ENCODE measurements around the gene SFTPA2.

The SFTPA2 gene

GRCh38 chr10:79560160-79560709, at the start of gene SFTPA2:
Gene SFTPA2 (minus strand): TSS chr10:79560407. CDS start chr10:79559483, 924 bp downstream.
- Histone ChIP-seq H3K36me3 (ENCODE audit: control insufficient read depth in 2 of 2, insufficient read depth in 1 of 2, low read length in 2 of 2) (no peaks in the 10 kb centered on the region), H3K4me1 (ENCODE audit: control insufficient read depth, insufficient read depth, low read length) (no peaks in the 10 kb centered on the region), H3K4me3 (ENCODE audit: low read depth, low read length) (no peak within 1 kb of the TSS), H3K27ac (ENCODE audit: extremely low read depth, low read depth, low read length) (no peak within 1 kb of the TSS), H3K9me3 (ENCODE audit: control insufficient read depth, insufficient read depth, low read depth, low read length) (no peaks in the 10 kb centered on the region)
- TF ChIP-seq ZNF660 (tag by site-specific recombination; IDR thresholded peaks at IDR 0.05), result no peak
- TF ChIP-seq ZNF292 (tag by site-specific recombination; IDR thresholded peaks at IDR 0.05; ENCODE audit: borderline replicate concordance, low read depth), result no peak
- TF ChIP-seq ZNF16 (tag by site-specific recombination; IDR thresholded peaks at IDR 0.05; ENCODE audit: low read depth), result no peak
- TF ChIP-seq, protein P1, sequence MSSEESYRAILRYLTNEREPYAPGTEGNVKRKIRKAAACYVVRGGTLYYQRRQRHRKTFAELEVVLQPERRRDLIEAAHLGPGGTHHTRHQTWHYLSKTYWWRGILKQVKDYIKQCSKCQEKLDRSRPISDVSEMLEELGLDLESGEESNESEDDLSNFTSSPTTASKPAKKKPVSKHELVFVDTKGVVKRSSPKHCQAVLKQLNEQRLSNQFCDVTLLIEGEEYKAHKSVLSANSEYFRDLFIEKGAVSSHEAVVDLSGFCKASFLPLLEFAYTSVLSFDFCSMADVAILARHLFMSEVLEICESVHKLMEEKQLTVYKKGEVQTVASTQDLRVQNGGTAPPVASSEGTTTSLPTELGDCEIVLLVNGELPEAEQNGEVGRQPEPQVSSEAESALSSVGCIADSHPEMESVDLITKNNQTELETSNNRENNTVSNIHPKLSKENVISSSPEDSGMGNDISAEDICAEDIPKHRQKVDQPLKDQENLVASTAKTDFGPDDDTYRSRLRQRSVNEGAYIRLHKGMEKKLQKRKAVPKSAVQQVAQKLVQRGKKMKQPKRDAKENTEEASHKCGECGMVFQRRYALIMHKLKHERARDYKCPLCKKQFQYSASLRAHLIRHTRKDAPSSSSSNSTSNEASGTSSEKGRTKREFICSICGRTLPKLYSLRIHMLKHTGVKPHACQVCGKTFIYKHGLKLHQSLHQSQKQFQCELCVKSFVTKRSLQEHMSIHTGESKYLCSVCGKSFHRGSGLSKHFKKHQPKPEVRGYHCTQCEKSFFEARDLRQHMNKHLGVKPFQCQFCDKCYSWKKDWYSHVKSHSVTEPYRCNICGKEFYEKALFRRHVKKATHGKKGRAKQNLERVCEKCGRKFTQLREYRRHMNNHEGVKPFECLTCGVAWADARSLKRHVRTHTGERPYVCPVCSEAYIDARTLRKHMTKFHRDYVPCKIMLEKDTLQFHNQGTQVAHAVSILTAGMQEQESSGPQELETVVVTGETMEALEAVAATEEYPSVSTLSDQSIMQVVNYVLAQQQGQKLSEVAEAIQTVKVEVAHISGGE (tag by site-specific recombination; conservative IDR thresholded peaks at IDR 0.05; ENCODE audit: low read depth), result no peak
- TF ChIP-seq HOXC10 (CRISPR knock-in tag; IDR thresholded peaks at IDR 0.05), result no peak
- TF ChIP-seq, protein P2, sequence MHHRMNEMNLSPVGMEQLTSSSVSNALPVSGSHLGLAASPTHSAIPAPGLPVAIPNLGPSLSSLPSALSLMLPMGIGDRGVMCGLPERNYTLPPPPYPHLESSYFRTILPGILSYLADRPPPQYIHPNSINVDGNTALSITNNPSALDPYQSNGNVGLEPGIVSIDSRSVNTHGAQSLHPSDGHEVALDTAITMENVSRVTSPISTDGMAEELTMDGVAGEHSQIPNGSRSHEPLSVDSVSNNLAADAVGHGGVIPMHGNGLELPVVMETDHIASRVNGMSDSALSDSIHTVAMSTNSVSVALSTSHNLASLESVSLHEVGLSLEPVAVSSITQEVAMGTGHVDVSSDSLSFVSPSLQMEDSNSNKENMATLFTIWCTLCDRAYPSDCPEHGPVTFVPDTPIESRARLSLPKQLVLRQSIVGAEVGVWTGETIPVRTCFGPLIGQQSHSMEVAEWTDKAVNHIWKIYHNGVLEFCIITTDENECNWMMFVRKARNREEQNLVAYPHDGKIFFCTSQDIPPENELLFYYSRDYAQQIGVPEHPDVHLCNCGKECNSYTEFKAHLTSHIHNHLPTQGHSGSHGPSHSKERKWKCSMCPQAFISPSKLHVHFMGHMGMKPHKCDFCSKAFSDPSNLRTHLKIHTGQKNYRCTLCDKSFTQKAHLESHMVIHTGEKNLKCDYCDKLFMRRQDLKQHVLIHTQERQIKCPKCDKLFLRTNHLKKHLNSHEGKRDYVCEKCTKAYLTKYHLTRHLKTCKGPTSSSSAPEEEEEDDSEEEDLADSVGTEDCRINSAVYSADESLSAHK (tag by site-specific recombination; IDR thresholded peaks at IDR 0.05), result no peak
- no peak for TF ChIP-seq PBX3 (CRISPR knock-in tag; IDR thresholded peaks at IDR 0.05)
- no peak for TF ChIP-seq ZNF239 (tag by site-specific recombination; IDR thresholded peaks at IDR 0.05)
- POLR2A ChIA-PET, result no interaction called here
- CTCF ChIA-PET, result interaction anchor here (1.3 kb wide), 1 partner anchor 10 kb away, joined by 5 read pairs; no protein-coding TSS in a partner anchor

DNA sequence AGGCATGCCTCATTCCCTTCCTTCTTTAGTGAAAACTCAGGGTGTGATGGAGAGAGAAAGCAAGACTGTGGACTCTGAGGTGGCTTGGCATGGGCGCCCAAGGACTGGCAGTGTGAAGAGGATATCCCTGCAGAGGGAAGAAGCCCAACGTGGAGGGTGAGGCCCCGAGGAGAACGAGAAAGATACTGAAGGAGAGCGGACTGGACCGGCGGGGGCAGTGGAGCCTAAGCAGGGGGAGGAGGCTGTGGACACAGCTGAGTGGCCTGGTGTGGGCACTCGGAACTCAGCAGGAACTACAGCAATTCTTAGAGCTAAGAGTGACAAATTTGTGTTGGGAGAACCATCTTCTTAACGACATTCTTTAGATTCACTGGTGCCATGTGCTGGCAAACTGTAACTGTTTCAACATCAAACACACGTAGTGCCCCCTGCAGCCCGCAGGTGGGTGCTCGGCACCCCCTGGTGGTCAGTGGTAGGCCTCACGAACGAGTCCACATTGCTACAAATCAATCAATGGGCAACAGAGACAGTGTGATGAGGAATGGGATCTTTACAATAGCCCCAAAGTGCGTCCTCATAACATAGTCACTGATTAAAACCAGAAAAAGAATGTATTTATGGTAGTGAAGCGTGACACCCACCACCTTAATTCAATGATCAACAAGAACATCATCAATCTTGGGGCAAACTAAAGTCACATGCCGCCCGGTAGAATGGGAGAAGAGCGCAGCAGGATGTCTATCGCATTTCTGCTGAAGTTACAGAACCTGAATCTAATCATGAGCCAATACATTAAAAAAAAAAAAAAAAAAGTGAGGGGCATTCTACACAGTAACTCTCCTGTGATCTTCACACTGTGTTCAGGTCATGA, 48.5 kb upstream of the SFTPA2 start:
- ChIA-PET POLR2A (interaction anchor here (0.5 kb wide), 1 partner anchor 63 kb away, joined by 3 read pairs; no protein-coding TSS in a partner anchor), CTCF (interaction anchor here (0.5 to 1.3 kb wide), 11 partner anchors 14 to 267 kb away, joined by 3 to 6 read pairs (median 4); no protein-coding TSS in a partner anchor)
- TF ChIP-seq ZNF654 (tag by site-specific recombination; IDR thresholded peaks at IDR 0.05; ENCODE audit: low read depth) (peak; percentile 30), TCF7L2 (IDR thresholded peaks at IDR 0.05; ENCODE audit: borderline replicate concordance, low read depth, low read length) (peak; percentile 26; the same call in 1 of the 2 replicates), ZNF10 (tag by site-specific recombination; IDR thresholded peaks at IDR 0.05) (no peak)
- TF ChIP-seq, protein P3, sequence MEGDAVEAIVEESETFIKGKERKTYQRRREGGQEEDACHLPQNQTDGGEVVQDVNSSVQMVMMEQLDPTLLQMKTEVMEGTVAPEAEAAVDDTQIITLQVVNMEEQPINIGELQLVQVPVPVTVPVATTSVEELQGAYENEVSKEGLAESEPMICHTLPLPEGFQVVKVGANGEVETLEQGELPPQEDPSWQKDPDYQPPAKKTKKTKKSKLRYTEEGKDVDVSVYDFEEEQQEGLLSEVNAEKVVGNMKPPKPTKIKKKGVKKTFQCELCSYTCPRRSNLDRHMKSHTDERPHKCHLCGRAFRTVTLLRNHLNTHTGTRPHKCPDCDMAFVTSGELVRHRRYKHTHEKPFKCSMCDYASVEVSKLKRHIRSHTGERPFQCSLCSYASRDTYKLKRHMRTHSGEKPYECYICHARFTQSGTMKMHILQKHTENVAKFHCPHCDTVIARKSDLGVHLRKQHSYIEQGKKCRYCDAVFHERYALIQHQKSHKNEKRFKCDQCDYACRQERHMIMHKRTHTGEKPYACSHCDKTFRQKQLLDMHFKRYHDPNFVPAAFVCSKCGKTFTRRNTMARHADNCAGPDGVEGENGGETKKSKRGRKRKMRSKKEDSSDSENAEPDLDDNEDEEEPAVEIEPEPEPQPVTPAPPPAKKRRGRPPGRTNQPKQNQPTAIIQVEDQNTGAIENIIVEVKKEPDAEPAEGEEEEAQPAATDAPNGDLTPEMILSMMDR (tag by site-specific recombination; IDR thresholded peaks at IDR 0.05), result peak; percentile 60
- TF ChIP-seq, protein P4, sequence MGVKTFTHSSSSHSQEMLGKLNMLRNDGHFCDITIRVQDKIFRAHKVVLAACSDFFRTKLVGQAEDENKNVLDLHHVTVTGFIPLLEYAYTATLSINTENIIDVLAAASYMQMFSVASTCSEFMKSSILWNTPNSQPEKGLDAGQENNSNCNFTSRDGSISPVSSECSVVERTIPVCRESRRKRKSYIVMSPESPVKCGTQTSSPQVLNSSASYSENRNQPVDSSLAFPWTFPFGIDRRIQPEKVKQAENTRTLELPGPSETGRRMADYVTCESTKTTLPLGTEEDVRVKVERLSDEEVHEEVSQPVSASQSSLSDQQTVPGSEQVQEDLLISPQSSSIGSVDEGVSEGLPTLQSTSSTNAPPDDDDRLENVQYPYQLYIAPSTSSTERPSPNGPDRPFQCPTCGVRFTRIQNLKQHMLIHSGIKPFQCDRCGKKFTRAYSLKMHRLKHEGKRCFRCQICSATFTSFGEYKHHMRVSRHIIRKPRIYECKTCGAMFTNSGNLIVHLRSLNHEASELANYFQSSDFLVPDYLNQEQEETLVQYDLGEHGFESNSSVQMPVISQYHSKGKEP (tag by site-specific recombination; IDR thresholded peaks at IDR 0.05), result no peak
- Histone ChIP-seq H3K4me1 (ENCODE audit: control insufficient read depth, insufficient read depth, low read length) (no peaks in the 10 kb centered on the region), H3K27ac (ENCODE audit: extremely low read depth, low read depth, low read length) (no peak overlapping the region), H3K4me3 (ENCODE audit: low read depth, low read length) (no peak overlapping the region), H3K36me3 (ENCODE audit: control insufficient read depth in 2 of 2, insufficient read depth in 1 of 2, low read length in 2 of 2) (no peaks in the 10 kb centered on the region), H3K9me3 (ENCODE audit: control insufficient read depth, insufficient read depth, low read depth, low read length) (no peaks in the 10 kb centered on the region)
